Right lobe of liver (tissue), 6 donors: ENCODE measurements around the gene EVC. TPM values are rescaled to one million over a fixed set of nuclear protein-coding genes. Genes with fewer than 3 reads are reported as not detected.

Source experiments
- ATAC-seq, 4 donors: fragments of 200-7000 bp; cut with Tn5 transposase; one replicate each; pipeline ENCODE4 v1.9.1; 2020; ENCODE audit warnings: mild to moderate bottlenecking in 4 of 4, moderate library complexity in 4 of 4
- DNase-seq, 3 donors: peaks; one replicate each; pipeline ENCODE4 v3.0.0-alpha.2; 2020
- H3K27ac ChIP-seq, 3 donors: fragments of 200-600 bp; one replicate each; pipeline ENCODE4 v1.8.0; 2022
- H3K27me3 ChIP-seq, 2 donors: fragments of 200-600 bp; one replicate each; pipeline ENCODE4 v1.8.0; 2022
- H3K36me3 ChIP-seq, 4 donors: fragments of 200-600 bp; sonication (generic) in 1 of 4; one replicate each; pipeline versions ENCODE4 v1.5.1 to v1.8.0; 2017 to 2022; ENCODE audit warnings: control low read depth in 1 of 4
- H3K4me1 ChIP-seq, 4 donors: fragments of 200-600 bp; sonication (generic) in 1 of 4; one replicate each; pipeline versions ENCODE4 v1.5.1 to v1.8.0; 2017 to 2022; ENCODE audit warnings: control low read depth in 1 of 4
- H3K4me3 ChIP-seq, 3 donors: fragments of 200-600 bp; one replicate each; pipeline ENCODE4 v1.8.0; 2022
- H3K9me3 ChIP-seq, 4 donors: fragments of 200-600 bp; sonication (generic) in 1 of 4; one replicate each; pipeline versions ENCODE4 v1.5.1 to v1.8.0; 2017 to 2022; ENCODE audit warnings: control low read depth in 1 of 4
- POLR2A ChIP-seq: fragments of 450-650 bp; IDR thresholded peaks from one replicate; pipeline ENCODE4 v1.6.1; 2017; ENCODE audit warnings: antibody characterized with exemption, mild to moderate bottlenecking
- WGBS: methylation state at CpG from one replicate; pipeline ENCODE4 v1.1.6; 2018; ENCODE audit warnings: low coverage, low lambda C conversion rate; ENCODE audit not compliant: insufficient coverage; ENCODE audit errors: missing lambda C conversion rate; 5-methylcytosine and 5-hydroxymethylcytosine counted together
- intact Hi-C, 2 donors: fragments of 100-400 bp; cut with DNase I; formaldehyde crosslinking; loops; one replicate each; pipeline versions ENCODE4 v1.11.2 to v1.14.1; 2022
- total RNA-seq, 6 experiments: library from RNA; depleted of rRNA in 2 of 6; stranded (reverse); fragments of >200 nt in 2 of 6; fragmentation: NEBNext Ultra II Directional in 3 of 6; extraction: Animal tissue kit (Norgen Biotek cat#: 25700) in 3 of 6; gene quantifications; one replicate each; pipeline versions ENCODE4 v1.1.0 to v1.2.4, GENCODE V29; 2016 to 2023
- TF ChIP-seq, protein P1 (sequence below), 4 donors: fragments of 200-600 bp in 3 of 4; fragments of 450-650 bp in 1 of 4; IDR thresholded peaks; one replicate each; pipeline versions ENCODE4 v1.5.1 to v1.8.0; 2016 to 2022; ENCODE audit warnings: antibody characterized with exemption in 4 of 4, mild to moderate bottlenecking in 2 of 4
- donor health status: DM: no; HTN: yes; CAD: no.
- donor health status: DM: no; HTN: no; CAD: no.
- donor health status: DM: no; HTN: no; CAD: no.
- donor health status: DM: no; HTN: yes; CAD: no.
- donor health status: DM: no; HTN: yes; CAD: no.

The EVC gene
- total RNA-seq, 6 experiments from 2014 or later = 2.6 to 6.5 (median 3.2) TPM

DNA sequence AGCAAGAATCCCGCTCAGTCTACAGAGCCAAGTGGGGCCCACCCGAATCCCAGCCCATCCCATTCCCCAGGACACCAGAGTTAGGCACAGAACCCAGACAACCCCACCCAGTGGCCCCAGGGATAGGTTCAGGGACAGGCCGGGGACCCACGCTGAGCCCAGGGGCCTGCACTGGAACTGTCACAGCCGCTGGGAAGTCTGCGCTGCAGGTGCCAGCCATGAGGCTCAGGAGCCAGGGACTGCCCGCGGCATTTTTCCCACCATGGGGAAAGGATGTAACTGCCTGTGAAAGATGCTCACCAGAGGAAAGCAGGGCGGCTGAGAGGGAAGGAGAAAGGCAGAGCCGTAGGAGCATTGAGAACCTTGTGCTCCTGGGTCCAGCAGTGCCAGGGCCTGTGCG lies 14.7 kb upstream of the EVC start:
- TF ChIP-seq POLR2A = no peak
- TF ChIP-seq, protein P1, sequence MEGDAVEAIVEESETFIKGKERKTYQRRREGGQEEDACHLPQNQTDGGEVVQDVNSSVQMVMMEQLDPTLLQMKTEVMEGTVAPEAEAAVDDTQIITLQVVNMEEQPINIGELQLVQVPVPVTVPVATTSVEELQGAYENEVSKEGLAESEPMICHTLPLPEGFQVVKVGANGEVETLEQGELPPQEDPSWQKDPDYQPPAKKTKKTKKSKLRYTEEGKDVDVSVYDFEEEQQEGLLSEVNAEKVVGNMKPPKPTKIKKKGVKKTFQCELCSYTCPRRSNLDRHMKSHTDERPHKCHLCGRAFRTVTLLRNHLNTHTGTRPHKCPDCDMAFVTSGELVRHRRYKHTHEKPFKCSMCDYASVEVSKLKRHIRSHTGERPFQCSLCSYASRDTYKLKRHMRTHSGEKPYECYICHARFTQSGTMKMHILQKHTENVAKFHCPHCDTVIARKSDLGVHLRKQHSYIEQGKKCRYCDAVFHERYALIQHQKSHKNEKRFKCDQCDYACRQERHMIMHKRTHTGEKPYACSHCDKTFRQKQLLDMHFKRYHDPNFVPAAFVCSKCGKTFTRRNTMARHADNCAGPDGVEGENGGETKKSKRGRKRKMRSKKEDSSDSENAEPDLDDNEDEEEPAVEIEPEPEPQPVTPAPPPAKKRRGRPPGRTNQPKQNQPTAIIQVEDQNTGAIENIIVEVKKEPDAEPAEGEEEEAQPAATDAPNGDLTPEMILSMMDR (IDR thresholded peaks at IDR 0.05) = no peak
- ATAC-seq = no peak
- intact Hi-C loops = no loop called here
- WGBS = 82% methylated on average over 2 of the region's 11 CpGs
- Histone ChIP-seq H3K36me3 (no peaks in the 10 kb centered on the region), H3K4me3 (no peak overlapping the region), H3K9me3 (no peaks in the 10 kb centered on the region), H3K27me3 (no peaks in the 10 kb centered on the region), H3K4me1 (no peaks in the 10 kb centered on the region), H3K27ac (no peak overlapping the region)
- DNase-seq = no peak

DNA sequence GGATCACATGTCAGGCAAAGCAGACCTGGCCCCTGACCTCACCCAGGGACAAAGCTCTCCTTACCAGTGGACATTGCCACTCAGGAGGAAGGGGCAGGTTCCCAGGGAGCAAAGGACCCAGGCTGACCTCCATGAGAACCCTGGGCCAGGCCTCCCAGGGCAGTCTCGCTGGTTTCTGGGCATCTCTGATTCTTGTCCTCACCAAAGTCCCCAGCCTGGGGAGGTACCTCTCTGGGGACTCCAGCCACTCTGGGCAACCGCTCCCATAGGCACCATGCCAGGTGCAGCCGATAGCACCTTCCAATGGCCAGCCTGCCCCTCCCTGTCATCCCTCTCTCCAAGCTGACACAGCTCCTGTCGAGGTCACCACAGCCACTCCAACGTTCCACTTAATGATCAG lies 10.5 kb upstream of the EVC start:
- ATAC-seq (no peak), DNase-seq (no peak)
- no peaks in the 10 kb centered on the region for H3K27me3 ChIP-seq
- H3K4me3 ChIP-seq = no peak overlapping the region
- no peak overlapping the region for H3K27ac ChIP-seq
- H3K9me3 ChIP-seq = no peaks in the 10 kb centered on the region
- H3K4me1 ChIP-seq = no peaks in the 10 kb centered on the region
- intact Hi-C loops = no loop called here
- no peaks in the 10 kb centered on the region for H3K36me3 ChIP-seq
- TF ChIP-seq POLR2A = no peak
- TF ChIP-seq, protein P1 (IDR thresholded peaks at IDR 0.05) = no peak
- WGBS = 63% methylated on average over 2 of the region's 5 CpGs

DNA sequence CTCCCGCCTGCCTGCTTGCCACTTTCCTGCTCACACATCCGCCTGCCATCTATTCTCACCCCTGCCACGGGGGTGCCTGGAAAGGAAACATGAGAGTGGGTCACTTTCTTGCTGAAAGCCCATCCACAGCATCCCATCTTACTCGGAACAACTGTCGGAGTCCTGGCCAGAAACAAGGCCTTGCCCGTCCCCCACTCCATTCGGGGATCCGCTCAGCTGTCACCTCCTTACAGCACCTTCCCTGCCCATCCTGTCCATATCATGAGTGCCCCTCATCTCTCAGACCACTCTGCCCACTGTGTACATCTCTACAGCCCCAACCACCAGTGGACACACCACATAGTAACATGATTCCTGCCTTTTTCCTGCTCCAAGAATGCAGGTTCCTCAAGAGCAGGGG lies 9.0 kb upstream of the EVC start:
- H3K4me3 ChIP-seq = no peak overlapping the region
- no peaks in the 10 kb centered on the region for H3K36me3 ChIP-seq
- H3K27ac ChIP-seq = no peak overlapping the region
- no peaks in the 10 kb centered on the region for H3K27me3 ChIP-seq
- intact Hi-C loops = no loop called here
- TF ChIP-seq, protein P1 (IDR thresholded peaks at IDR 0.05) = no peak
- TF ChIP-seq POLR2A = no peak
- WGBS = 92% methylated on average over 8 of the region's 8 CpGs
- no peak for DNase-seq
- no peaks in the 10 kb centered on the region for H3K9me3 ChIP-seq
- no peaks in the 10 kb centered on the region for H3K4me1 ChIP-seq
- ATAC-seq = no peak

DNA sequence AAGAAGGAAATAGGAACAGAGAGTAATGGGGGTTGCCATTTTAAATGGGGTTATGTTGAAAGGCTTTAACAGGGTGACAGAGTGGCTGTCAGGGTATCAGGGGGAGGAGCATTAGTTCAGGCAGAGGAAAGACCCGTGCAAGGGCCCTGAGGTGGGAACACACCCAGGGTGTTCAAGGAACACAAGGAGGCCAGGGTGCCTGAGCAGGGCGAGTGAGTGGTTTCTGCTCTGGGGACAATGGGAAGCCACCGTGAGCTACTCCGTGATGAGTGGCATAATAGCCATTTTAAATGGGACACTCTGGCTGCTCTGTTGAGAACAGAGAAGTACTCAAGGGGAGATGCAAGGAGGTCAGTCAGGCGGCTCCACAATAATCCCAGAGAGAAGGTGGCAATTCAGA lies 7.2 kb upstream of the EVC start:
- intact Hi-C loops = no loop called here
- DNase-seq (no peak), ATAC-seq (no peak)
- no peak overlapping the region for H3K4me3 ChIP-seq
- H3K36me3 ChIP-seq = no peaks in the 10 kb centered on the region
- H3K27ac ChIP-seq = no peak overlapping the region
- no peaks in the 10 kb centered on the region for H3K4me1 ChIP-seq
- no peaks in the 10 kb centered on the region for H3K9me3 ChIP-seq
- peaks cover 0 to 4% of the 10 kb centered on the region in 2 donors for H3K27me3 ChIP-seq
- WGBS = 70% methylated on average over 2 of the region's 5 CpGs
- TF ChIP-seq, protein P1 (IDR thresholded peaks at IDR 0.05) = no peak
- no peak for TF ChIP-seq POLR2A

DNA sequence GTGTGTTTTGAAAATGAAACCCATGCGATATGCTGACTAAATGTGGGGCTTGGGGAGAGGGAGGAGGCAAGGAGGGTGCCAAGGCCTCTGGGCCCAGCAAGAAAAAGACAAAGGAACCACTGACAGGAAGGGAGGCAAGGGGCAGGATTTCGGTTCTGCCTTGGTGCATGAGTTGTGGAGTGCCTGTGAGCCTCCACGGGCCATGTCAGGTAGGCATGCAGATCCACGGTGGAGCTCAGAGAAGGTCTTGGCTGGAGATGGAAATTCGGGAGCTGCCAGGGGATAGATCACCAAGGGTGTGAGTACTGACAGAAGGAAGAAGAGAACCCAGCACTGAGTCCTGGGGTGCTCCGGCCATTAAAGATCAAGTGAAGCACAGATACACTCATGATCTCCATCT lies 6.7 kb upstream of the EVC start:
- no peak for ATAC-seq
- H3K4me3 ChIP-seq = no peak overlapping the region
- WGBS = 73% methylated on average over 6 of the region's 6 CpGs

More for the DNA sequence above, 6.7 kb upstream of the EVC start:
- H3K36me3 ChIP-seq = no peaks in the 10 kb centered on the region
- TF ChIP-seq, protein P1 (IDR thresholded peaks at IDR 0.05) = no peak
- no peak for TF ChIP-seq POLR2A
- intact Hi-C loops = no loop called here
- no peaks in the 10 kb centered on the region for H3K4me1 ChIP-seq
- no peak overlapping the region for H3K27ac ChIP-seq
- no peaks in the 10 kb centered on the region for H3K9me3 ChIP-seq
- peaks cover 0 to 8% of the 10 kb centered on the region in 2 donors for H3K27me3 ChIP-seq
- DNase-seq = no peak
